HG03442 (cell line): ENCODE results near the gene HAPSTR1.
A peak's percentile ranks its signal among the peaks of the same experiment; 100 is the strongest.
"Not testable (repeated sequence)": the region's sequence is repeated elsewhere in the genome, so short reads cannot be mapped to it uniquely, and the experiment has no call there.

Experiments
- ATAC-seq: cut with Tn5 transposase; IDR thresholded peaks from one replicate; pipeline ENCODE4 v1.9.1; 2021; ENCODE audit warnings: mild to moderate bottlenecking, moderate library complexity; ENCODE audit not compliant: unreplicated experiment

Gene HAPSTR1

GRCh38 chr16:9090960-9091866, at the start of gene HAPSTR1:
Gene HAPSTR1, plus strand, starts transcription at chr16:9091644. Its CDS starts 401 bp downstream, at chr16:9092045.
- peak; percentile 83 for ATAC-seq

- ATAC-seq, result no peak
These were observed 48.9 kb upstream of the HAPSTR1 start for GRCh38 chr16:9042533-9042932.

DNA sequence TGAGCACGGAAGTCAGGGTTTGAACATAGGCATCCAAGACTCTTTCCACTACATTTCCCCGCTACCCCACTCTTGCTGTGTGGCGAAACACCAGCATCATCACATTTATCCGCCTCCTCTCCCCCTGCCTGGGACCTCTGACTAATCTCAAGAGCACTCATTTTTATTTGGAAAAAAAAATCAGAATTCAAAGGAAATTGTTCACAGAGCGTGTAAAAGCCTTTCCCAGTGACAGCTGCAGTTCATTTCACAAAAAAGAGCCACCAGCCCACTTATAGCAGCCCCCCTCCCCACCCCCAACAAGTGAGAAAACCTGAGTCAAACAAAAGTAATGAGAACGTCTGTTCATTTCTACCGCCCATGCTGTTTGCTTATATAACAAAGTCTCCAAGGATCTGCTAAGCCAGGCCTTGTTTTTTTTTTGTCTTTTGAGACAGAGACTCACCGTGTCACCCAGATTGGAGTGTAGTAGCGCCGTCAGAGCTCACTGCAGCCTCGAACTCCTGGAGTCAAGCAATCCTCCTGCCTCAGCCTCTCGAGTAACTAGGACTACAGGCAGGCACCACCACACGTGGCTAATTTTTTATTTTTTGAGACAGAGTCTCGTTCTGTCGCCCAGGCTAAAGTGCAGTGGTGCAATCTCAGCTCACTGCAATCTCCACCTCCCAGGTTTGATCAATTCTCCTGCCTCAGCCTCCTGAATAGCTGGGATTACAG, 48.3 kb upstream of the HAPSTR1 start:
- no peak for ATAC-seq

DNA sequence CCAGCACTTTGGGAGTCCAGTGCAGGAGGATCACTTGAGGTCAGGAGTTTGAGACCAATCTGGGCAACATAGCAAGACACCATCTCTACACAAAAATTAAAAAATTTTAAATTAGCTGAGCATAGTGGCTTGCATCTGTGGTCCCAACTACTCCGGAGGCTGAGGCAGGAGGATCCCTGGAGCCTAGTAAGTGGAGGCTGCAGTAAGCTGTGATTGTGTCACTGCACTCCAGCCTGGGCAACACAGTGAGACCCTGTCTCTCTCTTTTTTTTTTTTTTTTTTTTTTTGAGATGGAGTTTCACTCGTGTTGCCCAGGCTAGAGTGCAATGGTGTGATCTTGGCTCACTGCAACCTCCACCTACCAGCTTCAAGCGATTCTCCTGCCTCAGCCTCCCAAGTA, 45.9 kb upstream of the HAPSTR1 start:
- ATAC-seq, result not testable (repeated sequence)

GRCh38 chr16:9046667-9047055, 44.8 kb upstream of the HAPSTR1 start:
- no peak for ATAC-seq

DNA sequence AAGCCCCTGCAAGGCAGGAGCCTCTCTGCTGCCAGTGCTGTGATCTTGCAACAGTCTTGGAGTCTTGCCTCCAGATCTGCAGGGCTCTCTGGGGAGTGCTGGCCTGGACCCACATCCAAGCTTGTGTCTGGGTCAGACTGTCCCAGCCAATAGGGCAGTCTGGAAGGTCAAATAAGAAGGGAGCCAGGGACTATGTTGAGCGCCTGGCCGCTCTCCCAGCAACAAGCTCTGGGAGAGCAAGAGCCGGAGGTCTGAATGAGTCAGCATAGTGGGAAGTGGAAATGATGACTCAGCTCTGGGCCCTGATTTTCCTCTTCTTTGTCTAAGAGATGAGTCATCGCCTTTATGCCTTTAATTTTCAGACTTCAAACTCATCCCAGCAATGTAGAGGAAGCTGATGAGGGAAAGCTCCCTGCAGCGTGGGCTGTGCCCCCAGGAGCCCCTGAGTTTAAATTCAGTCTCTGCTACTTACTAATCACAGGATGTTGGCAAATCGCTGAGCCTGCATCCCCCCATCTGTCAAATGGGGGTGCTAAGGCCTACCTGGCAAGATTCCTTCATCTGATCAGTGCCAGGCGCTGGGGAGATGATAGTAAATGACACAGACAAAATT, 43.6 kb upstream of the HAPSTR1 start:
- peak; percentile 80 for ATAC-seq

DNA sequence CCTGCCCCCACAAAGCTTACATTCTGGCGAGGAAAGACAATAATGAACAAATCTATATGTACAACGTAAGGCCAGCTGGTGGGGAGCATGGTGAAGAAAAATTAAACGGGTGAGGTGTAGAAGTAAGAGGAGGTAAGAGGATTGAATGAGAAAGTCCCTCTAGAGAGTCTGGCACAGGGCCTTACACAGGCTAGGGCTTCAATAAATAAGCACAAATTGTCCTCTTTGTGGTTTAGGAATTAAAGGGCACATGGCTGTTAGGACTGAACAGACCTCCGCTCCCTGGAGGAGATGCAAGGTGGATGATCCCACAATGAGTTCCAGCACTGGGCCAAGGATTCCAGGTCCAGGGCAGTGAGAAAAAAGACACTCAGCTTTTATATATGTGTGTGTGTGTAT, 43.1 kb upstream of the HAPSTR1 start:
- ATAC-seq, result no peak

DNA sequence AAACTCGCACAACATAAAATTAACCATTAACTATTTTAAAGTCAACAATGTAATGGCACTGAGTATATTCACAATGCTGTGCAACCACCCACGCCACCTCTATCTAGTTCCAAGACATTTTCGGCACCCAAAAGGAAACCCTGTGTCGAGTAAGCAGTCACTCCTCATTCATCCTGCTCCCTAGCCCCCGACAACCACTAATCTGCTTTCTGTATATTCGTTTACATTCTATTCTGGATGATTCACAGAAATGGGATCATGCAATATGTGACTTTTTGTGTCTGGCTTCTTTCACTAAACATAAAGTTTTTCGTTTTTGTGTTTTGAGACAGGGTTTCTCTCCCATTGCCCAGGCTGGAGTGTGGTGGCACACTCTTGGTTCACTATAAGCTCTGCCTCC, 42.2 kb upstream of the HAPSTR1 start:
- ATAC-seq, result no peak

- no peak for ATAC-seq
These were observed 41.2 kb upstream of the HAPSTR1 start for GRCh38 chr16:9050102-9050830.

DNA sequence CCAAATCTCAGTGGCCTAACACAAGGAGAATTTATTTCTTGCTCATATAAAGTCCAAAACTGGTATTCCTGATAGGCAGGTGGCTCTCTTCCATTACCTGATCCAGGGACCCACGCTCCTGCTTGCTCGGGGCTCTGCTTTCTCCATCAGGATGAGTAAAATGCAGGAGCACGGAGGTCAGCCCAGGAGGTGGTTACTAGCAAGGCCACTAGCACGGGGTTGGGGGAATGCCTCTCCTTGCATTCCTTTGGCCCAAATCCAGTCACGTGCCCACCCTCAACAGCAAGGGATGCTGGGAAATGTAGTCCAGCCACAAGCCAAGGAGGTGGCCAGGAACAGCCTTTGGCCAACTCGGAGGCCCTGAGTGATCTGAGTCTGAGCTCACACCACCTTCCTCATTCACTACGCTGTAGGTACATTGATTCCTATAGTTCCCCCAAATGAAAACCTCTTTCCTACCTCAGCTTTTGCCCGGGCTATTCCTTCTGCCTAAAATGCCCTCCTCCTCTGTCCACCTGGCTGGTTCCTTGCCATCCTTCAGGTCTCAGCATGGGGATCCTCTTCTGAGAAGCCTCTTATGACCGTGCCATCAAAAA, 38.3 kb upstream of the HAPSTR1 start:
- peak; percentile 52 for ATAC-seq

- ATAC-seq, result no peak
These were observed 37.0 kb upstream of the HAPSTR1 start for GRCh38 chr16:9054460-9054859.

DNA sequence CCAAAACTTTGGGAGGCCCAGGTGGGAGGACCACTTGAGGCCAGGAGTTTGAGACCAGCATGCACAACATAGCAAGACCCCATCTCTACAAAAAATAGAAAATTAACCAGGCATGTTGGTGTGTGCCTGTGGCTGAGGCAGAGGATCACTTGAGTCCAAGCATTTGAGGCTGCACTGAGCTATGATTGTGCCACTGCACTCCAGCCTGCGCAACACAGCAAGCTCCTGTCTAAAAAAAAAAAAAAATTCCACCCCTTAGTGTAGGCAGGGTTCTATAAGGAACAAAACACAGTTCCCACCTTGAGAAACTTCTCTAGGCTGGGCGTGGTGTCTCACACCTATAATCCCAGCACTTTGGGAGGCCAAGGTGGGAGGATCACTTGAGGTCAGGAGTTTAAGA, 36.3 kb upstream of the HAPSTR1 start:
- ATAC-seq, result no peak

DNA sequence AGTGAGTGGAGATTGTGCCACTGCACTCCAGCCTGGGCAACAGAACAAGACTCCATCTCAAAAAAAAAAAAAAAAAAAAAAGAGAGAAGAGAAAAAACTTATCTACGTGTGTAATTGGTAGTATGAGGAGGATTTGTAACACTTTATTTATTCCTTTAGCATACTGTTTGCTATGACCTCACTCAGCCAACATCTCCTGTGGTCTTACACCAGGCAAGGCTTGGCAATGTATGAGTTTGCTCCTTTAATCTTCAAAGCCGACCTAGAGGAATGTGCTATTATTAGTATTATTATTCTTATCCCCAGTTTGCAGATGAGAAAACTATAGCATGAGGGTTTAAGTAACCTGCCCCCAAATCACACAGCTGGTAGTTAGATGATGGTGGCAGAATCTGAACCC, 35.8 kb upstream of the HAPSTR1 start:
- no peak for ATAC-seq

- ATAC-seq, result no peak
These were observed 35.4 kb upstream of the HAPSTR1 start for GRCh38 chr16:9056061-9056460.

DNA sequence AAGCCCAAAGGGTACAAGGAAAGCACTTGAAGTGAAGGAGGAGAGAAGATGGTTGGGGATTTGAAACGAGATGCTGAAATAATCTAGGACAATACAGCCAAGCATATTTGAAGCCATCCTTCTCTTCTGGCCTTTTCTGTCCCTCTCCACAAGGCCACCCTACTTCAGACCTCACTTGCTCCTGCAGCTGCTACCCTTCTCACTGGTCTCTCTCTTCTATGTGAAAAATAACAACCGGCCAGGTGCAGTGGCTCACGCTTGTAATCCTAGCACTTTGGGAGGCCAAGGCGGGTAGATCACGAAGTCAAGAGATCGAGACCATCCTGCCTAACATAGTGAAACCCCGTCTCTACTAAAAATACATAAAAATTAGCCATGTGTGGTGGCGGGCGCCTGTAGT, 33.2 kb upstream of the HAPSTR1 start:
- no peak for ATAC-seq

- no peak for ATAC-seq
These were observed 31.2 kb upstream of the HAPSTR1 start for GRCh38 chr16:9060225-9060624.

DNA sequence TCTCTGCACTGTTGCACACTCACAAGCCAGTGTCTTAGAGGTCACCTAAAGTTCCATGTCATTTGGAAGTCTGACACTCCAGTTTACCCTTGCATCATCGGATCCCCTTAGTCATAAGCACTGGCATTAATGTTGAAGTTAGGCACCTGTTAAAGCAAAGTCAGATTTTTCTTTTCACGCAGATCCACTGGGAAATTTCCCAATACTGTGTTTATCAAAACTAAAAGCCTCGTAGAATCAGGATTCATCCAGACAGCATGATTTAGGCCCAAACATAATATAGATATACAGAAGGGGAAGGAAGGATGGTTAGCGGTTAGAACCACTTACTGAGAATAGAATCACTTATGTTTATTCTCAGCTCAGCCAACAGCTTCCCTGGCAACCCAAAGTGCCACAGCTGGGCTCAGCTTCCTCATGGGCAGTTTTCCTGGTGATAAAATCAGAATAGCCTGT, 30.1 kb upstream of the HAPSTR1 start:
- peak; percentile 68 for ATAC-seq

- no peak for ATAC-seq
These were observed 29.1 kb upstream of the HAPSTR1 start for GRCh38 chr16:9062301-9062700.

- no peak for ATAC-seq
These were observed 26.4 kb upstream of the HAPSTR1 start for GRCh38 chr16:9065077-9065476.

- no peak for ATAC-seq
These were observed 22.6 kb upstream of the HAPSTR1 start for GRCh38 chr16:9068886-9069285.

DNA sequence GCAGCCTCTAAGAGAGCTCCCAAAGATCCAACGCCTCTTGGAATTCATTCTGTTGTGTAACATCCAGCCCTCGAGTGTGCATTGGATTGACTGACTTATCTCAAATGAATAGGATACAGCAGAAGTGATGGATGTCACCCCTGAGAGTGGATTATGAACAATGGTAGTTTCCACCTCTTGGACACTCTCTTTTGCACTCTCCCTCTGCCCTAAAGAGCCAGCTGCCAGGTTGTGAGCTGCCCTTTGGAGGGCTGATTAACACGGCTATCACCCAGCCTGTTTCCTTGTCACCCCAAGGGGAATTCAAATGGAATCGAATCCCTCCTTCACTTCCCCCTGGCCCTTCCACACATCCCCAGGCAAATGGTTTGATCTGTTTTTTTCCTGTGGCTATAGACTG, 21.2 kb upstream of the HAPSTR1 start:
- ATAC-seq, result no peak
